ENCODE data around the gene CACNA2D4.

CACNA2D4 gene

DNA sequence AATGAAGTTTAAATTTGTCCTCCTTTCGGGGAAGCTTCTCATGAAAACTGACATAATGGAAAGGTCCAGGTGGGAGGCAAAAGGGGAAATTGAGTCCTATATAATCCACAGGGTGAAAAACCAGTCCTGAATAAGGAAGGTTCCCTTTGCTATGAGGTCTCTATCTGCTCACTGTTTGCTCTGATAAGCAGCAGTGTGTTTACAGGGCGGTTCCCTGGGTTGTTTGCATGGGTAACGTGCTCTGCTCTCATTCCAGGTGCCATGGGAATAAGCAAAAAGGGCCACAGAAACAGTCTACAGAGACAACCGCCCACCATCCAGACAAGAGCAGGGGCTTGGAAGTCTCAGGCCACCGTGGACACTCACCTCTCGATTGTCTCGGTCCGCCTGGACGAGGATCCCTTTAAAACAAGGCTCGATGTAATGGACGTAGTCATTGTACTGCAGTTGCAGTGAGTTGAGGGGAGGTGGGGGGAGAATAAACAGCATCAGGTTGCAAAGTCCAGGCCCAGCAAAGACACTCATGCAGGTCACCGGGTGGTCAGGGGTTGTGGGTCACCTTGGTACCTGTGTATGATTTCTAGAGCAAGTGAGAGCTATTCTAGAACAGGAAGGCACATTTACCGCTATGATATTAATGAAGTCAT lies 32.7 kb downstream of the CACNA2D4 start:
- DNase-seq = no peak

DNA sequence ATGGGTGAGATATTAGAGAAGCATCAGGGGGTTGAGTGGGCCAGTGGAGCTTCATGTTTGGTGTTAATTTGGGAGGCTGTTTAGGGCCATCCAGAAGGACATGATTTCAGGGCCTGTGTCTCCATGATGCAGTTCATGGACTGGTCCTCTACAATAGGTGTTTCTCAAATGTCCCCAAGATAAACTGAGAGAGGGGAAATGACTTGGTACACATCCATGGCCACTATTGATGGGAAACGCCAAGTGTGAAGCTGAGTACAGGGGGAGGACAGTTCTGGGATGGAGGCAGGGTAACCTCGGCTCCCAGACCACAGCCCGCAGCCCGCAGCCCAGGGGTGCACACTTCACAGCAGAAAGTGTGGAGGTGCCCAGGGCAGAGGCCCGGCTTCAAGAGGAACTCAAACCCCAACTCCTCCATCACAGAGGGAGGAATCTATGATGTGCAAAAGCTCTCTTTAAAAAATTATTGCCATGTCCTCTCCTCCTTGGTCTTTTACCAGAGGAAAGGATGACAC lies 33.3 kb downstream of the CACNA2D4 start:
- DNase-seq = no peak

DNA sequence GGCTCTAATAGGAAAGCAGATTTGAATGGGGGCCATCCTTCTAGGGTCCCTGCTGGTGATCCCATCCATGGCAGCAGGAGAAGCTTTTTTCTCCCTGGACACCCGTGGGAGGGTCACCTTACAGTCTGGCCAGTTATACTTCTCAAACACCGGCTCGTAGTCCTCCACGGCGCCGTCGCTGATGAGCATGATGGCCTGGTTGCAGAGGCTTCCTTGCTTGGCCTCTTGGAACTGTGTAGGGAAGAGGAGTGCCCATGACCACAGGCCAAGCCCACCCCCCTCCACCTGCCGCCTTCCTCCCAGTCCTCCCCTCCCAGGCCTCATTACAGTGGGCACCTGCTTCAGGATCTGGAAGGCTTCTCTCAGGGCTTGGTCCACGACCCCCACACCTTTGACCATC lies 33.8 kb downstream of the CACNA2D4 start:
- DNase-seq = no peak

DNA sequence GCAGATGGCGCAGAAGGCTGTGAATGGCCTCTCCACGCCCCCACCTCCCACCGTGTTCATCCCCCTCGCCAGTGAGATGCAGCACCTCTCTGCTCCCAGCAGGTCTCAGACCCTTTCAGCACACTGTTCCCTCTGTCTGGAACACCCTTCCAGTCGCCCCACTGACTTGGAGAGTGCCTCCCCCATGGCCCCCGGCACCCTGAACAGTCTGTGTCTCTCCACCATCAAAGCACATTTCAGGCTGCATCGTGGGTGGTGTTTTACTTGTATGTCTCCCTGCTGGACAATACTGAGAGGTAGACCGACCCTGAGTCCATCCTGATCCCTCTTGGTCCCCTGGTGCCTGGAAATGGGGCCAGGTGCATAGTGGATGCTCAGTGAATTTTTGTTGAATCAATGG lies 34.9 kb downstream of the CACNA2D4 start:
- no peak for DNase-seq

DNA sequence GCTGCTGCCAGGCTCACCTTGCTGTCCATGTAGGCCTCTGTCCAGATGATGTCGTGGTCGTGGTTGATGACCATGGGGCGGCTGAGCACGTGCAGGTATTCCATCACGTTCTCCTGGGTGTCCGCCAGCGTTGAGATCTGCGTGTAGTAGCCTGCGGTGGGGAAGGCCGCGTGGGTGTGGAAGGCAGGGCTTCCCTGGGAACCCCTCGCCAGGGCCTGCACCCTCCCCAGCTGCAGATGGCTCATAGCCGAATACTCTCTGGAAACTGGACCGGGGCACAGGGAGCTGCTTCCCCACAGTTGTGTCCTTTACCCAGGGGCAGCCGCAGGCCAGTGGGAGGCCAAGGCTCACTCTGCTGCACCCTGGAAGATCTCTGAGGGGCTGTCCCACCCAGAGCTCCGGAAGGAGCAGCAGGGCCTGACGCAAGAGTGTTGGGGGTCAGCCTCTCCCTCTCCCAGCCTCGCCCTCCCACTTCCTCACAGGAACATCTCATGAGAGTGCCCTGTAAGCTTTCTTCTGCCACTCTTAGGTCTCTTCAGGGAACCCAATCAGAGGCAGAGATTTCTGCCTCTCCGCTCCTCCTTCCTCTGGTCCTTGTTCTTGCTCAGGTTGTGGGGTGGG lies 35.5 kb downstream of the CACNA2D4 start:
- DNase-seq = no peak

DNA sequence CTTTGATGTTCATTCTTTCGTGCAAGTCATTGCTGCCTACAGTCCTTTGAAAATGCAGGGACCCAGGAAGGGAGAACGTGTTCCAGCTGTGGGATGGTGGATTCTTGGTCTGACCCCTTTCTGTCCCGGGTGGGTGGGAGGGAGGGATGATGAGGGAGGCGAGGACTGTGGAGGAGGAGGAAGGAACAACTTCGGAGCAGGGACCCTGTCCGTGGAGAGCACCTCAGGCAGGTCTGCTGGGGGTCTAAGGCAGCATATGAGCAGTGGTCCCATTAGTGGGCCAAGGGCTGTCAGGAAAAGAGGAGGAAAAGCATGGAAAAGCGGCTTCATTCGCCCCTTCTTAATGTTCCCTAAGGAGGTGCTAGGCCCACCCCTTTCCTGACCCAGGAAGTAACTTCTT lies 36.0 kb downstream of the CACNA2D4 start:
- DNase-seq = no peak

DNA sequence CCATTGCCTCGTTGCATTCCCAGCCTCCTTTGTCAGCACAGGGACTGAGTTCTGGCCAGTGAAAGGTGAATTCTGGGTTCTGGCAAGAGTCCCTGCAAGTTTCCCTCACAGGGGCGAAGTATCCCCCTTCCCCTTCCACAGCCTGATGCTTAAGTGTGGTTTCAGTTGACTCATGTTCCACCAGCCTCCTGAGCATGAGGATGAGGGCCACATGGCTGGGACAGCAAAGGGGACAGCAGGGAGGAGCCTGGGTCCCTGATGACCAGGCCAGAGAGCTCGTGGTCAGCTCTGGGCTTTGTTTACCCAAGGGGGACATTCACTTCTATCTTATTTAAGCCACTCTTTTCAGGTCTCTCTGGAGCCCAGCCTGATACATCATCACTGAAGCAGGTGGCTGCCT lies 36.5 kb downstream of the CACNA2D4 start:
- no peak for DNase-seq

DNA sequence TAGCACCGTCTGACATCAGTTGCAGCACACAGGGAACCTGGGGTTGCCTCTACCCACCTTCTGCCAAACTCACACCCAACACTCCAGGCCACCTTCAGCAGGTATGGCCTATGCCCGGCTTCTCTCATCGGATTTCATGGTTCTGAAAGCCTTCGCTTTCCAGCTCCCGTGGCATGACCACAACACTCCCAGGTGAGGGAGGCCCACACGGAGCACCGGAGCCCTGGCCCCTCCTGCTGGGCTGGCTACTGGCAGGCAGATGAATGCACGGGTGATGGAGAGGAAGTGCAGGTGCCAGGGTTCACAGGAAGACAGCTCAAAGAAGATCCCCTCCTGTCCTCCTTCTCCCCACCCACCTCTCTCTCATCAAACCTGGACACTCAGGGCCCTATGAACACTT lies 37.2 kb downstream of the CACNA2D4 start:
- no peak for DNase-seq

DNA sequence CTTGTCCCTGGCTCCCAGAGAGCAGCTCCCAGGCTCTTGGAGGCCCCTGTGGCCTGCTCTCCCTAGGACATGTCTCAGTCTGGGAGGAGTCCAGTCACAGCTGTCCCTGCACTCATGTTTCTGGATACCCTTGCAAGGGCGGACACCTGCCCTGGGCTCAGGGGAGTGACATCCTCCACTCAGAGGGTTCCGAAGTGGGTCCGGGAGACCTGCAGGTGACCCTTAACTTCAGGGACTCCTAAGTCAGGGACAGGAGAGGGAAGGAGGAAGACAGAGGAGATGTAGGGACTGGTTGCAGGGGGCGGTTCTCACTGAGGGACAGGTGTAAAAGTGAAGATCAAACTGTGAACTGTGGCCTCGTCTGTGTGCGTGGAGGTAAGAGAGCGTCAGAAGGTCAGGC lies 37.6 kb downstream of the CACNA2D4 start:
- DNase-seq = no peak

DNA sequence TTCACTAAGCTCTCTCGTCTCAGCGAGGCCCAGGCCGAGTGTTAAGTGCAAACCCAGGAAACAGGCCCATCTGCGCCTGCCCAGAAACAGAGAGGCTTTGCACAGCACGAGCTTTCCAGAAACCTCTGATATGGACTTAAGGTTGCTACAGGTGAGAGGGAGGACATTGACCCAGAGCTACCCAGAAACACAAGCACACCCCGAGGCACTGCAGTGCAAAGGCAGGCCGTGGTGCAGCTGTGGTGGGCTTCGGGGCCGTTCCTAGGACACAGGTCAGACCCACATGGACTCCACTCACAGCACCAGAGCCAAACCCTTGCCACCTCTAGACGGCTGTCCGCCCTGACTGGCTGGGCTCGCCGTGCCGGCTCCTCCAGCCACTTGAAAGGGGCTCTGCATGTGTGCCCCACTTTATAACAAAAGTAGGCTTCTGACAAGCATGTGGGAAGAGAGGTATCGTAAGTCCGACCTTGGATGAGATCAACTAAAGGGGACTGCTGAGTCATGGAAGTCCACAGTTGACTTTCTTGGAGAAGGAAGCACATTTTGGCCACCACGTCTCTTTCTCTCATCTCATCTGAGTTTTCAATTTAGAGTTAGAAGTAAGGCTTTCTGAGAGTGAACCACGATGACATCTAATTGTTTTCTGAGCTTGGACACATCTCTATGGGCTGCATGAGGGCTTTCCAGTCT lies 38.2 kb downstream of the CACNA2D4 start:
- no peak for DNase-seq

DNA sequence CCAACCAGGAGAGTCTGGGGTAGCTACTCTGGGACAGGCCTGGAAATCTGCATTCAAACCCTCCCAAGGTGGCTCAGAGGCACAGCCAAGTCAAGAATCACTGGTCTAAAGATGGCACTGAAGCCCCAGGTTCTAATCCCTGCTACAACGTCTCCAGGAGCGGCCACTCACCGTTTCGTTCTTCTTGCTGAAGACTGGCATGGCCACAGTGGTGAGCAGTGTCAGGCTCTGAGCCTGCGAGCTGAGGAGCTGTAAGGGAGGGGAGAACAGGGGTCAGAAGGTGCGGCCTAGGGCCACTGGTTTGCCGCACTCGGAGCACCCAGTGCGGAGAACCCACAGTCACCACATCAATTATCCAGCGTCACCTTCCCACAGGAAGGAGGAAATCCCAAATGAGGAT lies 38.8 kb downstream of the CACNA2D4 start:
- DNase-seq = no peak

DNA sequence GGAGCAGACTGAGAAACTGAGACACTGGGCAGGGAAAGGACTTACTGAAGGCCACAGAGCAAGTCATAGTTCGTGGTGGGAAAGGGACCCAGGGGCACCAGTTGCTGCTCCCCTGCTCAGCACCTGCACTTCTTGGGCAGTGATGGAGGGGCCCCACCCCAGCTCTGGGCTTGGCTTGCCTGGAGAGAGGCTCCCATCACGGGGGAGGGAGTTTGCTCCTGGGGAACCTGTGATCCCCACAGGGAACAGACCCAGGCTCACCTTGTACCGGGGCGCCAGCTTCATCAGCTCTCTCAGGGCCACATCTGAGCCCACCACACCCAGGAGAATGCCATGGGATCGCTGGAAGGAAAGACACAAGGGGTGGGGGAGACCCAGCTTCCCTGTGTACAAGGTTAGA lies 39.8 kb downstream of the CACNA2D4 start:
- DNase-seq = no peak

DNA sequence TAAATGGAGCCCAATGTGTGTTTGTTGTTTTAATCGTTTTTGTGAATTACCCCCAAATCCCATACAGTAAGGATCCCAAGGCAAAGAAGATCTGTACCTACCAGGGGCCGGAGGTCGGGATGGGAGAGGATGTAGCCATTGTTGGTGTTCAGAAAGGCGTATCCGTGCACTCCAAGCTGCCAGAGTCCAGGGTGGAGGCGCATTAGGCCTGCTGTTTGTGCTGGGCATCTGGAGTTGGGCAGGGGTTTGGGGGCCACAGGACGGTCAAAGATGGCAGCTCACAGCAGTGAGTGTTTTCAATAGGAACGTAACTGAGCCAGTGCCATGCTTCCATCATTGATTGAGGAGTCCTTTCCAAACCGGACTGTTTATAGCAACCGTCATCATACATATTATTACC lies 40.2 kb downstream of the CACNA2D4 start:
- no peak for DNase-seq

DNA sequence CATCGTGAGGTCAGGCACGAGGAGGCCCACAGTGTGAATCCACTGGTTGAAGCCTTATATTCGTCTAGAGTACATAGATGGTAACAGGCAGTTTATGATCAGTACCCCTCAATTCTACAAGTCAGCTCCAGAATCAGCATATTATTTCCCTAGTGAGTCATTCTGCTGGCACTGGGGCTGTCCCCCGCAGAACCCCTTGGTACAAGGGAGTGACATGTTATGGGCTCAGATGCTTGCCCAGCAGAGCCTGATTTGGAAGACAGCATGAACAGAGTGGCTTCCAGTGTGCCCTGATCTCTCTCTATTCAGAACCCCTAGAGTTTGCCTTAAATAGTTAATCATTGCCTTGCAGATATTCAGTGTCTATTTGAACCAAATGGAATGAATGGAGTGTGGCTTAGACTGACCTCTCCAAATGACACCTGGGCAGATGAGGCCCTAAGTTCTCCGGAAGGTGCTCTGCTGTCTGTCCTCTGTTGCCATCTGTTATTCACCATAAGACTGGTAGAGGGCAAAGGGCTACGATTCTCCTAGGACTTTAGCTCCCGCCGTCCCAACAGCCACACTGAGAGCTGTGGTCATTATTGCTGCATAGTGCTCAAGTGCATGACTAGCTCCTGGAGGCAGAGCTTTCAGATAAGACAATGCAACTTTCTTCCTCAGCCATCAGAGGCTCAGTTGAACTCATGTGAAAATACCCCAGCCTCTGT lies 41.1 kb downstream of the CACNA2D4 start:
- DNase-seq = no peak

DNA sequence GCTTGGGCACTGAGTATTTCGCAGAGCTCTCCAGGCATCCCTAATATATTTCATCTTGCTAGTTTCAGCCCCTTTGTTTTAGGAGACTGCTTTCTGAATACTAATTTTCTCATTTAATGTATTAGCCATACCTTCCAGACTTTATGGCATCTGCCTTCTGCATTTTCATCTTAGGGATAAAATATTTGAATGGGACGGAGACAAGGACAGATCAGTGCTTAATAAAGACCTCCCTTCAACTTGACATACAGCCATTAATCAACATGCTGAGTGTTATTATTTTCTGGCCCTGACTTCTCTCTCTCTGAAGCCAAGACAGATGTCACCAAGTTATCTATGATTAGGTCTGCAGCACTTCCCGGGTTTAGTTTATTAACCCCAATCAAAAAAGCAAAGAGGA lies 42.4 kb downstream of the CACNA2D4 start:
- no peak for DNase-seq

DNA sequence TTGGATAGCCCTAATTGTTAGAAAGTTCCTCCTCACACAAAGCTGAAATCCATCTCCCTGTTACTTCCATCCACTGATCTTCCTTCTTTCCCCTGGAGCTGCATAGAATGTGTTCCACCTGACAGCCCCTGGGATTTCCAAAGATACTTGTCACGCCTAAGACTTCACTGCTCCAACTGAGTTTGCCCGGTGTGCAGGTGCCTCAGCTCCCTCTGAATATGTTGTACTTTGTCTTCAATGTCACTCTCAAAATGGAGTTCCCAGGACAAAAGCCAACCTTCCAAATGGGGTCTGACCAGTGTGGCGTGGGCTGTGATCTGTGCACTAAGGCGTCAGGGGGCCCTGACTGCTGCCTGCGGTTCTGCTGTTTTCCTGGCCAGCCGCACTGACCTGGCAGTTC lies 42.8 kb downstream of the CACNA2D4 start:
- DNase-seq = no peak

DNA sequence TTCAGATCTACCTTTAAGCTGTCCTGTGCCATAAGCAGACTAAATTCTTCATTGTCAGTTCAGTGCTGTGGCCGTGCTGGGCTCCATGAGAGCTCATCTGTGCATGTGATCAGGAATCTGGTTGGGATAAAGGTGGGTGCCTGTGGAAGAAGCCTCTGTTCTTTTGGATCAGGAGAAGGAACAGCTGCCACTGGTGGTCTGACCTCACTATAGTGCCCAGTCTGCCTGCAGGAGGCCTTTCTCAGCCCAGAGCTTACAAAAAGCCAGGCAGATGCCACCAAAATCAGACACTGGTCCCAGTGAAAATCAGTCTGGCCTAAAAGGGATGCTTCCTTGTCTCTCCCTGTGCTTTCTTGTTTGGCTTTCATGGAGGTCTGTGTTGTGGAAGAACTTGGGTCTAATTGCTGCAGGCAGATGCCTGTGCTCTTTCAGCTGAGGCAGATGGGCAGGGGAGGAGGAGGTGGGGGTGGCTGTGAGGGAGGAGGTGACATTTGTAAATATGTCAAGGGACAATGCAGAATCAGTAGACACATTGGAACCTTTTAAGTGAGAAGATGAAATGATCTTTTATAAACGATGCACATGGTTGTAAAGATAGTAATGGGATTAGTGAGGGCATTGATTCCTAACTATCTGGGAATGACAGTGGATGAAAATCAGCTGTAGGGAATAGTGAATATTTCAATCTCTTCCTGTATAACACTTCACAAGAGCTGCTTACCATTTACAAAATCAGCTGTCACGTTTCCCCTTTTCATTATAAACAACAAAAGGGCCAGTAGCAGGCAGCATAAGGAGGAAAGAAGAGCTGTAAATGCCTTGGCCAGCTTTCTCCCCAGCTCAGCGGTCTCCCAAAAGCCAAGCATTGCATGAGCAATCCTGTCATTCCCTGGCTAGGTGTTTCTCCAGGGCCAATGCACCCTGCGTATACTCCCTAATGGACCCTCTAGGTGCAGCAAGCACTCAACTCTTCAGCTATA lies 44.6 kb downstream of the CACNA2D4 start:
- no peak for DNase-seq

DNA sequence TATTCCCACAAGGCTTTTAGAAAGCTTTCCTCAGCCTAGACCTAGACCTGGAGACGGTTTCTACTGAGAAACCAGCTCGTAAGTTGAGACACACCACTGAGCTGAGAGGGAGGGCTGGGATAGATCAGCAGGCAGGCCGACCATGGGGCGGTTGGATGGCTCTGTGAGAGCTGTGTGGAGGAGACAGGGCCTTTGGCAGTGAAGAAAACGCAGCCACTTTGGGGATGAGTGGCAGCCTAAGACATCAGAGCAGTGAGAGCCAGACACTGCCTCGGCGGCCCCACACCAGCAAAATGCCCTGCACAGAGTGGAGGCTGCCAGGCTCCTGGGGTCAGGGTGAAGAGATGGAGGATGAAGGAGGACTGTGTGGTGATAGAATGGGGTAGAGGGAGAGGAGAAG lies 46.0 kb downstream of the CACNA2D4 start:
- no peak for DNase-seq

DNA sequence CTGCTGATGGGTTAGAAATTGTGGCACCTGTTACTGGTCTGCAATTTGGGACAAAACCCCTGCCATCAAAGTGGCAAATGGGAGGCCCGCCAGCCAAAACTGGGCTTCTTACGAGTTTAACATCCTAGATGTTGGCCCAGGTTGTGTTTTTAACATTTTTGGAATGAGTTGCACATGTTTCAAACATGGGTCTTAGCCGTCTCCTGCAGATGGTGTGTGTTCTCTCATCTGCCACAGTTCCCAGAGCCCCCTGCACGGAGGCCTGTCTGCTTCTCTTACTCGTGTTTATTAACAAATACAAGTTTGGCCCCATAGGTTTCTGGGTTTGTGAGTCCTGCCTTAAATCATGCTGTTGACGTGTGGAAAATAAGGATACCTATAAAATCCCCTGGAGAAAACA lies 46.5 kb downstream of the CACNA2D4 start:
- DNase-seq = no peak

DNA sequence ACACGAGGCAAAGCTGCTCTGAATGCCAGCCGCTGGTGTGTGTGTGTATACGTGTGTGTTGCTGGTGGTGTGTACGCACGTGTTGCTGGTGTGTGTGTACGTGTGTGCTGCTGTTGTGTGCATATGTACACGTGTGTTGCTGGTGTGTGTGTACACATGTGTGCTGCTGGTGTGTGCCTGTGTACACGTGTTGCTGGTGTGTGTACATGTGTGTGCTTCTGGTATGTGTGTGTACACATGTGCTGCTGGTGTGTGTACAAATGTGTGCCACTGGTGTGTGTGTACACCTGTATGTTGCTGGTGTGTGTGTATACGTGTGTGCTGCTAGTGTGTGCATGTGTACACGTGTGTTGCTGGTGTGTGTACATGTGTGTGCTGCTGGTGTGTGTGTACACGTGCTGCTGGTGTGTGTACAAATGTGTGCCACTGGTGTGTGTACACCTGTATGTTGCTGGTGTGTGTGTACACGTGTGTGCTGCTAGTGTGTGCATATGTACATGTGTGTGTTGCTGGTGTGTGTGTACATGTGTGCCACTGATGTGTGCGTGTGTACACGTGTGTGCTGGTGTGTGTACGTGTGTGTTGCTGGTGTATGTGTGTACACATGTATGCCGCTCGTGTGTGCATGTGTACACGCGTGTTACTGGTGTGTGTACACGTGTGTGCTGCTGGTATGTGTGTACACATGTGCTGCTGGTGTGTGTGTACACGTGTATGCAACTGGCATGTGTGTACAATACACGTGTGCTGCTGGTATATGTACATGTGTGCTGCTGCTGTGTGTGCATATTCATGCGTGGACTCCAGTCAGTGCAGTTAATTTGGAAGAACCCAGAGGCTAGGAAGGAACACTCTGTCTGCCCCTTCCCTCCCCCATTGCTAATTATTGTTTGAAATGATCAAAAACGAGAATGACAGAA lies 47.2 kb downstream of the CACNA2D4 start:
- no peak for DNase-seq

DNA sequence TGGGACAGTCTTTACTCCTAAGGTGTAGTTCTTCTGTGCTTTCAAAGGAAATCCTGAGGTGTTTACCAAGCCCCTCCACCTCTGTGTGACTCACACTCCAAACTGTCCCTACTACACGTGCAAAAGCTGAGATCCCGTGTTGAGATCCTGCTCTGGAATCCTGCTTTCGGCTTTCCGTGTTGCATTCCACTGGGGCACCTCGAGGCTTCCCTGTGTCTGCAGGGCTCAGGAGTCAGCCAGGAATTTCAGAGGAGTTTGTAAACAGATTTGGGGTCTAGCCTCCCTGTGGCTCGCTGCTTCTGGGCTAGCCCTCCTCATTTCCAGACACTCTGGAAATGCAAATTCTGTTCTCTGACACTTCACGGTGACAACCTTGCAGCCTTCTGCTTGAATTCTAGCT lies 48.4 kb downstream of the CACNA2D4 start:
- DNase-seq = no peak

All from stimulated activated CD8-positive, alpha-beta memory T cell treated with anti-CD3 and anti-CD28 coated beads, Interleukin-4, amount 100 ng/mL, for 48 hours (primary cell).